Upper lobe of left lung (tissue), 4 donors: Measurements from ENCODE around the gene AFG3L2.

Experiments
- CTCF ChIP-seq, 6 experiments: fragments of 450-650 bp in 4 of 6; fragments of 200-600 bp in 2 of 6; sonication (generic) in 2 of 6; IDR thresholded peaks; one replicate each; pipeline ENCODE4 v1.5.1; 2016 to 2019; ENCODE audit warnings: antibody characterized with exemption in 6 of 6
- POLR2A ChIP-seq, 4 donors: fragments of 450-650 bp; IDR thresholded peaks; one replicate each; pipeline ENCODE4 v1.5.1; 2016 to 2017; ENCODE audit warnings: antibody characterized with exemption in 4 of 4, mild to moderate bottlenecking in 2 of 4
- POLR2AphosphoS5 ChIP-seq, 2 donors: sonication (generic); formaldehyde crosslinking; IDR thresholded peaks; one replicate each; pipeline ENCODE4 v1.5.1; 2017; ENCODE audit warnings: antibody characterized with exemption in 2 of 2

- no peak for TF ChIP-seq POLR2A (IDR thresholded peaks at IDR 0.05)
- TF ChIP-seq CTCF (IDR thresholded peaks at IDR 0.05), result no peak
- TF ChIP-seq POLR2AphosphoS5 (IDR thresholded peaks at IDR 0.05), result no peak
Measured at GRCh38 chr18:12321333-12321732, 55.7 kb downstream of the AFG3L2 start.
